Neural crest cell (in vitro differentiated cells): ENCODE results near the gene ZNF888. TPM values are rescaled to one million over a fixed set of nuclear protein-coding genes. Genes with fewer than 3 reads are reported as not detected.
A peak's percentile ranks its signal among the peaks of the same experiment; 100 is the strongest.
"Not testable (repeated sequence)": the region's sequence is repeated elsewhere in the genome, so short reads cannot be mapped to it uniquely, and the experiment has no call there.

ENCODE experiments used
- DNase-seq: peaks from one replicate; pipeline ENCODE4 v3.0.0; 2021; ENCODE audit warnings: low read depth, mixed read lengths, low spot score
- H3K27ac Mint-ChIP-seq: one replicate; pipeline ENCODE4 v1.8.0; 2021; ENCODE audit warnings: mild to moderate bottlenecking, mixed read lengths; ENCODE audit not compliant: unreplicated experiment
- H3K27me3 Mint-ChIP-seq: 2 replicates; pipeline ENCODE4 v1.8.0; 2021; ENCODE audit warnings: low read depth, mild to moderate bottlenecking, mixed read lengths
- H3K36me3 Mint-ChIP-seq: 2 replicates; pipeline ENCODE4 v1.8.0; 2021; ENCODE audit warnings: low read depth, mild to moderate bottlenecking, mixed read lengths
- H3K4me1 Mint-ChIP-seq: 2 replicates; pipeline ENCODE4 v1.8.0; 2021; ENCODE audit warnings: mixed read lengths
- H3K4me3 Mint-ChIP-seq: one replicate; pipeline ENCODE4 v1.8.0; 2021; ENCODE audit warnings: mild to moderate bottlenecking, mixed read lengths
- H3K9me3 Mint-ChIP-seq: 2 replicates; pipeline ENCODE4 v1.8.0; 2021; ENCODE audit warnings: mixed read lengths
- CTCF ChIP-seq: fragments of 200-600 bp; sonication (generic); conservative IDR thresholded peaks from 2 replicates; pipeline ENCODE4 v1.5.0; 2021; ENCODE audit warnings: antibody characterized with exemption, mild to moderate bottlenecking
- total RNA-seq: library from RNA; stranded (reverse); gene quantifications from 2 replicates; pipeline ENCODE4 v1.2.1, GENCODE V29; 2021

Gene ZNF888
- total RNA-seq, 1 donor from 2014 or later: 8.2 TPM

- peak overlapping the region; percentile 98 for H3K4me3 Mint-ChIP-seq
- peak; percentile 7 for DNase-seq
- no peaks in the 10 kb centered on the region for H3K9me3 Mint-ChIP-seq
- peaks cover 7% of the 10 kb centered on the region for H3K36me3 Mint-ChIP-seq
- no peak for TF ChIP-seq CTCF
- no peaks in the 10 kb centered on the region for H3K27me3 Mint-ChIP-seq
- peaks cover 44% of the 10 kb centered on the region for H3K4me1 Mint-ChIP-seq
- H3K27ac Mint-ChIP-seq: peak overlapping the region; percentile 99
These were observed 26.6 kb downstream of the ZNF888 start for GRCh38 chr19:52896431-52897137.

GRCh38 chr19:52891336-52891735 lies 31.9 kb downstream of the ZNF888 start:
- Mint-ChIP-seq H3K9me3 (no peaks in the 10 kb centered on the region), H3K27me3 (no peaks in the 10 kb centered on the region), H3K27ac (no peak overlapping the region), H3K4me3 (peak overlapping the region; percentile 38), H3K36me3 (peaks cover 29% of the 10 kb centered on the region), H3K4me1 (peaks cover 16% of the 10 kb centered on the region)
- no peak for TF ChIP-seq CTCF
- DNase-seq: no peak

GRCh38 chr19:52889931-52890330 lies 33.3 kb downstream of the ZNF888 start:
- no peak for TF ChIP-seq CTCF
- Mint-ChIP-seq H3K27ac (no peak overlapping the region), H3K36me3 (peaks cover 31% of the 10 kb centered on the region), H3K9me3 (no peaks in the 10 kb centered on the region), H3K4me3 (no peak overlapping the region), H3K4me1 (peaks cover 14% of the 10 kb centered on the region), H3K27me3 (no peaks in the 10 kb centered on the region)
- DNase-seq: no peak

GRCh38 chr19:52889076-52889475 lies 34.2 kb downstream of the ZNF888 start:
- no peak for TF ChIP-seq CTCF
- Mint-ChIP-seq H3K4me1 (peaks cover 10% of the 10 kb centered on the region), H3K27me3 (no peaks in the 10 kb centered on the region), H3K36me3 (peaks cover 37% of the 10 kb centered on the region), H3K4me3 (no peak overlapping the region), H3K27ac (no peak overlapping the region), H3K9me3 (no peaks in the 10 kb centered on the region)
- no peak for DNase-seq

GRCh38 chr19:52880895-52881389 lies 42.3 kb downstream of the ZNF888 start:
- no peak for TF ChIP-seq CTCF
- DNase-seq: no peak
- Mint-ChIP-seq H3K9me3 (peaks cover 36% of the 10 kb centered on the region), H3K27ac (no peak overlapping the region), H3K27me3 (no peaks in the 10 kb centered on the region), H3K36me3 (peaks cover 71% of the 10 kb centered on the region), H3K4me1 (no peaks in the 10 kb centered on the region), H3K4me3 (no peak overlapping the region)

GRCh38 chr19:52872996-52873395 lies 50.2 kb downstream of the ZNF888 start:
- DNase-seq, H3K9me3 Mint-ChIP-seq, H3K27me3 Mint-ChIP-seq, H3K4me1 Mint-ChIP-seq, H3K4me3 Mint-ChIP-seq, H3K27ac Mint-ChIP-seq: not testable (repeated sequence)
- peaks cover 17% of the 10 kb centered on the region for H3K36me3 Mint-ChIP-seq
